CD4-positive, alpha-beta T cell treated with Interleukin-21 for 1 hour (primary cell): ENCODE measurements around the gene SULT2B1.

Source experiments
- DNase-seq: peaks from one replicate; pipeline ENCODE4 v3.0.0-alpha.2; 2020

SULT2B1 gene

DNA sequence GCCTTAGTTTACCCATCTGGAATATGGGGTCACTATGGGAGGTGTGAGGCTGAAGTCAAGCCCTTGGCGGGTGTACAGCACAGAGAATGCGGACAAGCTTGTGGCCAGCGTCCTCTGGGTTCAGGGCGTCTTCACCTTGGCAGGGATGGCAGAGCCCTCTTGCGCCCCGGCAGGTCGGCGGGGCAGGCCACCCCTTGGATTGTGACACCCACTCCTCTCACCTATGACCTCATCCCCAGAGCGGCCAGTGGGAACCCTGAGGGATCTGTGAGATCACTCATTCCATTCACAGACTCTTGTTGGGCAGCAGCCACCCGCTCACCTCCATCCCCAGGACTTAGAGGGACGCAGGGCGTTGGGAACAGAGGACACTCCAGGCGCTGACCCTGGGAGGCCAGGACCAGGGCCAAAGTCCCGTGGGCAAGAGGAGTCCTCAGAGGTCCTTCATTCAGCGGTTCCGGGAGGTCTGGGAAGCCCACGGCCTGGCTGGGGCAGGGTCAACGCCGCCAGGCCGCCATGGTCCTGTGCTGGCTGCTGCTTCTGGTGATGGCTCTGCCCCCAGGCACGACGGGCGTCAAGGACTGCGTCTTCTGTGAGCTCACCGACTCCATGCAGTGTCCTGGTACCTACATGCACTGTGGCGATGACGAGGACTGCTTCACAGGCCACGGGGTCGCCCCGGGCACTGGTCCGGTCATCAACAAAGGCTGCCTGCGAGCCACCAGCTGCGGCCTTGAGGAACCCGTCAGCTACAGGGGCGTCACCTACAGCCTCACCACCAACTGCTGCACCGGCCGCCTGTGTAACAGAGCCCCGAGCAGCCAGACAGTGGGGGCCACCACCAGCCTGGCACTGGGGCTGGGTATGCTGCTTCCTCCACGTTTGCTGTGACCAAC is 54.7 kb downstream of the SULT2B1 start, which contains the start of gene SPACA4:
Gene SPACA4, plus strand, starts transcription at position 280 of the 896 bp plus-strand sequence. Its CDS starts 237 bp downstream, at position 517.
- no peak for DNase-seq

DNA sequence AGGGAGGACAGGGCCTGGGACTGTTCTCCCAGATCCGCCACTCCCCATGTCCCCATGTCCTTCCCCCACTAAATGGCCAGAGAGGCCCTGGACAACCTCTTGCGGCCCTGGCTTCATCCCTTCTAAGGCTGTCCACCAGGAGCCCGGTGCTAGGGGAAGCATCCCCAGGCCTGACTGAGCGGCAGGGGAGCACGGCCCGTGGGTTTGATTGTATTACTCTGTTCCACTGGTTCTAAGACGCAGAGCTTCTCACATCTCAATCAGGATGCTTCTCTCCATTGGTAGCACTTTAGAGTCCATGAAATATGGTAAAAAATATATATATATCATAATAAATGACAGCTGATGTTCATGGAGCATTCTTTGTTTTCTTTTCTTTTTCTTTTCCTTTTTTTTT is 55.4 kb downstream of the SULT2B1 start:
- no peak for DNase-seq

DNA sequence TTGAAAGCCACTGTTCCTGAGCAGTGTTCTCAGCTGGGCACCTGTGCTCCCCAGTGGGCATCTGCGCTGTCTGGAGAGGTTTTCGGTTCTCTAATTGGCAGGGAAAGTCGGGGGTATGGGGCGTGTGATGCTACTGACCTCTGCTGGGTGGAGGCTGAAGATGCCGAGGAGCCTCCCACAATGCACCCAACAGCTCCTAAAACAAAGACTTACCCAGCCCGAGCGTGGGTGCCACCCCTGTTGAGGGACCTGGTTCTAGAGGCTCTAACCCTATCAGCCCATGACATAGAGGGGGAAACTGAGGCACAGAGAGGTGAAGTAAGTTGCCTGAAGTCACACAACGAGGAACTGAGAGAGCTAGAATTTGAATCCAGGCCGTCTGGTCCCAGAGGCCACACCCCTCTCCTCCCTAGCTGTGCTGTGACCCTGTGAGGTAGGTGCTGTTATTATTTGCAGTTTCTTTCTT is 56.9 kb downstream of the SULT2B1 start:
- DNase-seq = peak; percentile 69

DNA sequence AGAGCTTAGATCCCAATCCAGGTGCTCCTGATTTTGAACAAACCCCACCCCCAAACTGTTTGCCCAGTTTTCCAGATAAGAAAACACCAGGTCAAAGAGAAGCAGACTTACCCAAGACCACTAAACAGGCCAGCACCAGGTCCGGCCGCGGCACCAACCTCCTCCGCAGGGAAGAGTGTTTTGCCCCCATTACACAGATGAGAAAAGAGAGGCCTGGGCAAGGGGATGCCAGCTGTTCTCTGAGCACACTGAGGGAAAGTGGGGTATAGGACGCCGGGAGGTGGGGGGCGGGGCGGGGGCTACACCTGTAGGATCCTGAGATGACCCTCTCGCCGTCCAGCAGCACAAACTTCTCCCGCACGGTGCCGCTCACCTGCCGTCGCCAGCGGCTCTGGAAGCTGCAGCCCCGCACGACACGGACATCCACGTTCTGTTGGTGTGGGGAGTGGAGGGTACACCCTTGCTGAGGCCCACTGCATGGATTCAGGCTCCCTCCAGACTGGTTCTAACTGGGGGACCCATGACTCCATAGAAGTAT is 57.7 kb downstream of the SULT2B1 start:
- DNase-seq = no peak

DNA sequence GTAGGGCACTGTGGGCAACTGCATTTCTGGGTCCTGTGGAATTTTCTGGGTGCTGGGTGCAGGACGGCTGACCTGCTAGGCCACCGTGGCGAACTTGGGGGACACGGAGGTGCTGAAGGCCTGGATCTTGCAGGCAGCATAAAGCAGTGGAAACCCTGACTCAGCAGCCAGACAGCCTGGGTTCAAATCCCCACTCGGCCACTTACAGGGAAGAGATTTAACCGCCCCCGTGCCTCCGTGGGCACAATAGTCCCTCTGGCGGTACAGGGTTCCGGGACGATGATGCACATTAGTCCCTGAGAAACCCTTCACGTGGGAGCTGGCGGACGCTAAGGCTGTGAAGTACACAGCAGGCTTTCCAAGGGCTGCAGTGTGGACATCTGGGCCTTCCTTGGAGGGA is 59.9 kb downstream of the SULT2B1 start:
- DNase-seq = no peak

DNA sequence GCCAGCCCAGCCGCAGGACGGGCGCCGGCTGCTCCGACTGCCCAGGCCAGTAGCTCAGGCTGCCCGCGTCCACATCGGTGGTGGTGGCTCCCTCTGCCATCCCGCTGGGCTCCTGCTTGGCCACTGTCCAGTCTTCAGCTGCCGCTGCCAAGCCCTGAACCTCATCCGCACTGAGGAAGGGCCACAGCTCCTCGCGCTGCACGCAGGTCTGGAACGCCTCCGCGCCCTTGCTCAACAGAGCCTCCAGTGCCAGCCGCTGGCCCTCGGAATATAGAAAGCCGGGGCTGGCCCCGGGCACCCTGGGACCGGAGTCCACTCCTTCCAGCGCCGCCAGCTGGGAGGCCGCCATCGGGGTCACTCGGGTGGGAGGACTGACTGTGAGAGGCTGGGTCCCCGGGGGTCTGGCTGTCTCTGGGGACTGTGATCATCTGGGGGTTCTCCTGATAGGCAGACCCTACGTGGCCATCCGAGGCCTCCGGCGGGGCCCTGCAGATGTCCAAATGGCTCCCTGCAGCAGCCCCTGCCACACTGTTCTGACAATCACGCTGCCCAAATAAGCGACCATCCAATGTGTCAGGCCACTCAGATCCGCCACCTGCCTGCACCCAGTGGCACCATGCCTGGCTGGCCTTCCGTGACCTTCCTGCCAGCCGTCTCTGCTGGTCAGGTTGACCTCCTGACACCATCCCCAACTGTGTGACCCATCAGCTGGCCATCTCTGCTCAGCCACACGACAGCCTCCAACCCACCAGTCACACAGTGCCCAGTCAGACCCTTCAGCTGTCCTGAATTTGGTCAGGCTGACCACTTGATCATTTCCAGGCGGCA is 61.3 kb downstream of the SULT2B1 start:
- no peak for DNase-seq

DNA sequence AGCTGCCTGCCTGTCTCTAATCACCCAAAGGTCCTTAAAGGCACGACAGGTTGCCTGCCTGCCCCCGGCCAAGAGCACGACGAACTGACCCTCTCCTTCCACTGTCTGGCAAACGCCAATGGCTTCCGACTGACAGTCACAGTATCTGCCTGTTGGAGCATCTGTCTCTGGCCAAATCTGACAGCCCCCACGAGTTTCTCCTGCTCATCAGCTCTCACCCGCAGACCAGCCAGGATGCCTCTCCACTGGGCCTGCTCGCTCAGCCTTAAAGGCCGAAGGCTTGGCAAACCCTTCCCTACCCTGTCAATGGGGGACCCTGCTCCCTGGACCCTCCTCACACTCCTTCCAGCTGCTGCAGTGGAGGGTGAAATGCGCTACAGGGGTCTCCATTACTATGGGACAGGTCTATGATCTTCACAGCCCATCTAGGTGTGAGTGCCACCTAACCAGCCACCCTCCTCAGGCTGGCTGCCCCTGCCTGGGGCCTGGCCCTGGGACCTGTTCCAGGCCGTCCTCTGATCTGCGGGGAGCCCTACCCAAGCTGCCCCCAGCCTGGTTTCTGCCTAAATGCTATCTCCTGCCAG is 62.0 kb downstream of the SULT2B1 start:
- no peak for DNase-seq

DNA sequence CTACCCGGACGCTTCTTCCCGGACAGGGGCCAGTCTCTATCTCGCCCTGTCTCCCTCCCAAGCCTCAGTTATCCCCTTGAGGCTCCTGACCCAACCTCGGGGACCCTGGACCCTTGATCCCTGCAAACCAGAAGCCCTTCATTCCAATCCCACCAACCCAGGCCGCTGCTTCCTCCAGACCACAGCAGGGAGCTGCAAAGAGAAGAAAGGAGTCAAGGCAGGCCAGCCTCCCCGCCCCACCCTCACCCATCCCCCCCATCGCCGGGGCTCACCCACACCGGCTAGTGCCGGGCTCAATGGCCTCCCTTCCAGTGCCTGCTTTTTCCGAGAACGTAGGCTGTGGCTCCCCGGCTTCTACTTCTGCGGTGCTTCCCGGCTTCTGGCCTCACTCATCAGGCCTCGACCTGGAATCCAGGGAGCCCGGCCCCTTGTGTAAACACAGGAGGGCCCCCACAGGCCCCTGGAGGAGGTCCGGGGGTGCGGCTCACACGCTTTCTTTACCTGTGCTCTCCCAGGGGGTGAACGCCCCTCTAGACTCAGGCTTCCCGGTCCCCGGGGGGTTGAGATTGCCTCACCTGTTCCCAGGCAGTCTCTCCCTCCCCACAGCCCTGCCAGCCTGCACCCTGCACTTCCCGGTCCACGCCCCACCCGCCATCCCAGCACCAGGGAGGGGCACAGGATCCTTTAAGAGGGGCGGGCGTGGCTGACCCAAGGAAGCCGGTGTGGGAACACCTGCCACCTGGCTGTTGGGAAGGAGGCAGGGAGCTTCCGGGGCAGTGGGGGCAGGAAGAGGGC is 62.7 kb downstream of the SULT2B1 start, which contains the start of gene FAM83E:
Gene FAM83E, minus strand, starts transcription at position 641 of the 795 bp plus-strand sequence. CDS start 1,704 bp downstream, outside the sequence.
- no peak for DNase-seq

DNA sequence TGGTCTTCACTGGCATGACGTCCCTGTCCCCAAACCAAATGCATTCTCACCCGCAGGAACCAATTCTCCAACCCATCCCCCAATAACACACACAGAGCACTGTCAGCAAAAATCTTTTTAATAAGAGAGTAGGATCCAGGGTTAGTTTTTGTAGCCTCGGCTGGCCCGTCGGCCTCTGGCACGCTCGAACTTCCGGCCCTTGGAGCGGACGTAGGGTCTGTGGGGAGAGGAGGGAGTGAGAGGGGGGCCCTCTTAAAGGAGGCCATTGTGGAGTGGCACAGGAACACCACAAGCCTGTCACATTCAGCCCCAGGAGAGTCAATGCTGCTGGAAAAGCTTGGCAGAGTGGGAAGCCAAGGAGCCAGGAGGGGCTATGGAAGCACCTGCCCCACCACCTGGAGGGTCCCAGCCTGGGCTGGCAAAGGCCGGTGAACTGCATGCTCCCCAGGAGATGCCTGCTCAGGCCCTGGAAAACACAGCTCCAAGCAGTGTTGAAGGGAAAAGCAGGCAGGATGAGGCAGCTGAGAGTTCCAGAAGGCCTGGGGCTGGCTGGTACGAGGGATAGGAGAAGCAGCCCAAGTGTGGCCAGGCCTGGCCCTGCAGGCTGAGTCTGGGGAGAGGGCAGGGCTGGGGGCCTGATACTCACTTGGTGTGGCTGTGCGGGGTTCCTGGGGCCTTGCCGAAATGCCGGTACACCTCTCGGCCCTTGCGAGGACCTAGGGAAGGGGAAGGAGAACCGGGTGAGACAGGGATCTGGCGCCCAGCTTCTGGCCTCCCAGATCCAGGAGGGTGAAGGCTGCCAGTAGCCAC is 63.5 kb downstream of the SULT2B1 start:
- DNase-seq = no peak

DNA sequence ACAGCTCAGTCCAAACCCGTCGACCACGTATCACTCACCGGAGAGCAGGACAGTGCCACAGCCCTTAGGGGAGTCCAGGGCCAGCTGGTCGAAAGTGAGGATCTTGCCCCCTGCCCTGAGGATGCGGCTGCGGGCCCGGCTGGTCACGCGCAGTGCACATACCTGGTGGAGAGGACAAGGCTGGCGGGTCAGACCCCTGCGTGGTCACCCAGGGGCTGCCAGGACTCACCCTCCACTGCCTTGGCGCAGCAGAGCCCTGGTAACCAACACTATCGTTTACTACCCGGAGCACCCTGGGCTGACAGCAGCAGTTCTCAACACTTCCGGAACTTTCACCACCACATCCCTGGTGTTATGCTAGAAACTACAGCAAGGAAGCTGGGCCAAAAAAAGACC is 64.1 kb downstream of the SULT2B1 start:
- DNase-seq = peak; percentile 30

DNA sequence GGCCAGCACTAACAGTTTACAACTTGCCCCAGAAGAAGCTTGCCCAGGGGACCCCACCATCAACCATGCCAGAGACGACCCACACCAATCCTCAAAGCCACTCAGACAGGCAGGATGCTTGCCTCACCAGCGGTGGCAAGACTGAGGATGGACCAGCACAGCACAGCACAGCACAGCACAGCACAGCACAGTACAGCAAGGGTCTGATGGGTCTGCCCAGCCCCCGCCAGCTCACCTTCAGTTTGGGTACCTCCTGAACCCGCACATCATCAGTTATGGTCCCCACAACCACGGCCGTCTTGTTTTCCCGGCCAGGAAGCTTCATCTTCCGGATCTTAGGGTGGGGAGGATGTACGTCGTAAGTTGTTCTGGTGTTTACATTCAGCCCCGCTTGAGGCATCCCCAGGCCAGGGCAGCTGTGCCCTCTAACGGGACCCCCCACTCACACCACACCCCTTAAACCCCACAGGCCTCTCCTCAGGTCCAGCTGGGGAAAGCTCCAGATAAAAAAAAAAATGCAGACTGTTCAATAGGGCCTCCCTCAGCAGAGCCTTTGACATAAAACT is 64.6 kb downstream of the SULT2B1 start:
- peak; percentile 32 for DNase-seq

DNA sequence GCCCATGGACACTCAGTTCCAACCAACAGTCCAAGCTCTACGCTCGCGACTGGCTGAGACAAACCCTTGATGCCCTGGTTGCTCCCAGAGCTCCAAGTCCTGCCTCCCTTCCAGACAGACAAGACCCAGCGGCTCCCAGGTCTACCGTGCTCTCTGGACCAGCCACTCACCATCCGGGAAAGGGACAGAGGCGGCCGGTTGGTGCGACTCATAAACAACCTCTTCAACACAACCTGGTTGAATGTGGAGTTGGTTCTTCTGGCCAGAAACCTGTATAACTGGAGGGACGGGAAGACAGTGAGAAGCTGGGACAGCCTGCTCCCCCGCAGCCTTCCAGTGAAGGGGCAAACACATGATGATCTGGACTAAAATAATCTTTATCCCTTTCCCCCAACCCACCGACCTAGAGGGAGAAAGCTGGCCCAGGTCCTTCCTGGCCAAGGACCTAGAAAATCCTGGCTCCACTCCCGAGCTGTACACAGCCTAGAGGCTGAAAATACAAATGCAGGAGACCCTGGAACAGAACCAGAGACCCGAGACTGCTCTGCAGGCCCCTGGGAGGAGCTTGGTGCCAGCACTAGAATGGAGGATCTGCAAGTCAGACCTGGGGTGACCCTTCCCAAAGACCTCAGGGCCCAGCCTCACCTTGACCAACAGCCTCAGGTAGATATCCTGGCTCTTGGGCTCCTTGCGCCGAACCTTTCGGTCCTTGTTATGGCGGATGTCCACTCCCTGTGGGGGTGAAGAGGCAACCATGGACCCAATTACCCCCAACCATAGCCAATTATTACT is 65.4 kb downstream of the SULT2B1 start:
- no peak for DNase-seq

DNA sequence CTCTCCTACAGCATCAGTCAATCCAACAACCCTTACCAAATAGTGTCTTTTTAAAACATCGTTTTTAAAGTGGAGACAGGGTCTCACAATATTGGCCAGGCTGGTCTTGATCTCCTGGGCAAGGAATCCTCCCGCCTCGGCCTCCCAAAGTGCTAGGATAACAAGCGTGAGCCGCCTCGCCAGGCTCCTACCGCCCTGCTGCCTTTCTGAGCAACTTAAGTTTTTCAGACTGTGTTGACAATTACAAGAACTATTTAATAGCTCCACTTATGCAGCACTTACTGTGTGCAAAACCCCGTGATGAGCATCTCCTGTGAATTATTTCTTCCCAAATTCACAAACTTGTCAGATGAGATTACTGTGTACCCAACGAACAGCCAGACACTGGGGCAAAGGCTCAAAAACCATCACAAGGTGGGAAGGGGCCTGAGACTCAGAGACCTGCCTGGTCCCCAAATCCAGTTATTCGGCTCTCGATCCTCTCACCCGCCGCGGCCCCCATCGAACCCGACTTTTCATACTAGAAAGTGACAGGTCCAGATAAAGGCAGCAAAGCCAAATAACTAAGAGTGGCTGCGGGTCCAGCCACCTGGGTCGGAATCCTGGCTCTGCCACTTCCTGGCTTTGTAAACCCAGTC is 66.4 kb downstream of the SULT2B1 start:
- DNase-seq = no peak

DNA sequence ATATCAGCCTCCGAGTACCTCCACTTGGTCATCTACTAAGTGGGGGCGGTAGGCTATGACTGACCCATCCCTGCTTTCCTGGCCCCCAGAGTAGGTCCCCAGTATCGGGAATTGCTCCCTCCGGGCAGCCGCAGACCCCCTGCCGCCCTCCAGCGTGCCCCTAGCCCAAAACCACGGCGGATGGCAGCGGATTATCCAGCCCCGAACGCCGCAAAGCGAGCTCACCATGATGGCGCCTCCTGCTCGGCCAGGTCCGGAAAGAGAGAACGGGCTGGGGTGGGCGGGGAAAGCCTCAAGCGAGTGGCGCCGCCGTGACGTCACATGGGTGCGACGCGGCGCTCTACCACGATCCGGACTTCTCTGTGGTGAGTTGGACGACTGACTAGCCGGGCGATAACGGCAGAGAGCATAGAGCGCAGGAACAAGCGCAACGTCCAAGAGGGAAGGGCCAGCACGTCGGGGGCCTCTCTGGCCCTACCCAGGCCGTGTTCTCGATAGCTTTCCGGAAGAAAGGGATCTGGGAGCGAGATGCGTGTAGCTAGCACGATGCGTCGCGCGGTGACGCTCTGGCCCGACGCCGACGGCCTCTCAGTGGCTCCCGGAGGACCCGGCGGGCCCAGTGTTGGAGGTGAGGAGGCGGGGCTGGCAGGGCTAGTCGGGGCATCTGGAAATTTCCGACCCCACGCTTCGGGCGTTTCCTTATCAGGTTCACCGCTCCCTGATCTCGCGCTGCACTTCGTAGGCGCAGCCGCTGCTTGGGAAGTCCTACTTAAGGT is 67.1 kb downstream of the SULT2B1 start, which contains the start of the genes RPL18 and SPHK2:
Gene RPL18, minus strand, starts transcription at position 263 of the 776 bp plus-strand sequence. Its CDS starts 35 bp downstream, at position 228.
Gene SPHK2, plus strand, starts transcription at position 591 of the 776 bp plus-strand sequence. CDS start 1,009 bp downstream, outside the sequence.
- peak; percentile 98 for DNase-seq

DNA sequence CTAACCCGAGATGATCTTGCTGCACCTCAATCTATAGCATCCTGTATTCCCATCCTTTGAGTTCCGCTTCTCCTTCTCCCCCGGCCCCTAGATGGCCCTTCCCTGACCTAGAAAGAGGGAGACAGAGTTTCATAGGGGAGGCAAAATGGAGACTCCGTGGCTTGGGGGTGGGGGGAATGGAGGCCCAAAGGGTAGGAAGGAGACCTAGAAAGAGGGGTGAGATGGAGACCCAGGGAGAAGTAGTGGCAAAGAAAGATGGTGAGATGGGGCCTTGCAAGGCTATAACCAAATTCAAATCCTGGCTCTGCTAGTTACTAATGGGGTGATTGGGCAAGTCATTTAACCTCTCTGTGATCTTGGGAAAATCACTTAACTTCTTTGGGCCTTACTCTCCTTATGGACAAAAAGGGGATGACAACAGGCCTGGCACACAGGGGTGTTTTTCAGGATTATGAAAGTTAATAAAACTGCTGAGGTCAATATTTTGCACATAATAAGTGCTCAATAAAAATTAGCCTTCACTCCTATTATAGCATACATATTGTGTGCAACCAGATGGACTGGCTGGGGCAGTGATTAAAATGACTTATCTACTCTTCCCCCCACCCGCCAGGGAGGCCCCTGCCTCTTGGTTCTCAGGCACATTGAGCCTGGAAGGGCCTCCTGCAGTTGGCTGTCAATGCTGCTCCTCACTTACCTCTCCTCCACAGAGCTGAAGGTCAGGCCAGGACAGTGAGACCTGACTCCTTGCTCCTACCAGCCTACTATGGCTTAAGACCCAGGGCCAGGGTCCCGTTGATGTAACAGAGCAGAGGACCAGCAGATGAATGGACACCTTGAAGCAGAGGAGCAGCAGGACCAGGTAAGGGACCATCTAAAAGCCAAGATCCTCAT is 68.0 kb downstream of the SULT2B1 start:
- no peak for DNase-seq

DNA sequence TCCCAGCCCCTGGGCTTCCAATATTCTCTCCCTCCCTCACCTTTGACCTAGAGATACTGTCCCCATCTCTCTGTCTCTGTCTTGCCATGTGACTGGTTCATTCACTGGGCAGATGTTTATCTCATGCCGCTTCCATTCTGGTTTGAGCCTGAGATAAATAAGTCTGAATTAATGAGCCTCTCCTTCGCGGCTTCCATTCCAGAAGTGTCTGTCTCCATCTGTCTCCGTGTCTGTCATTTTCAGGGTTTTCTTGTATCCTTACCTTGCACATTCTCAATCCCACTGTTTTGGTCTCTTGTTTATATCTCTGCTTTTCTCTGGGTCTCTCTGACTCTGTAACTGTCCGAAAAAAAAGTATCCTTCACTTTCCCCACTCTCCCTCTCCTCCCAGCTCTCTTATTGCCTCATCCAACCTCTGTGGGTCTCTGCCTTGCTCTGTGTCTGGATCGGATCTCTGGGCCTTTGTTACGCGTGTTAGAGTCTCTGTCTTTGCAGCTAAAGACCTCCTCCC is 71.6 kb downstream of the SULT2B1 start:
- no peak for DNase-seq

DNA sequence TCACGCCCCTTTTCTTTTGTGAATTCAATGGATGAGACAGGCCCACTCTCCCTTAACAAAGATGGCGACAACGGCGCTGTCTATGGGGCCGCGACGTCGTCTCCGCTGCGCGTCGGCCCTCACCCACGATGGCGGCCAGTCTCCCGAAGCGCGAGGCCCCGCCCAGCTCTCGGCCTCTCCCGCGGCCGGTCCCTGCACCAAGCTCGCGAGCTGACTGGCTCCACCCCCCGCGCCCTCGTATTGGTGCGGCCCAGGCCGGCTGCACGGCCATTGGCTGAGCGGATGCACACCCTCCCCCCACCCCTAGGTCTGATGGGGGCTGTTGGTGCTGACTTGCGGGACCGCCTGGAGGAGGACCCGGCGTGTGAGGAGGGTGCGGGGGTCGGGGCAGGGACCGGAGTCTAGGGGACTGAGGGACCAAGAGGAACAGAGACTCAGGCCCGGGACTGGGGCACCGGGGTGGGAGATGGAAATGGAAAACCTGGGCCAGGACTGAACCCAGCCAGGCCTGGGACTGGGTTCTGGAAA is 72.2 kb downstream of the SULT2B1 start:
- DNase-seq = peak; percentile 97
